Caco-2 (cell line): Measurements from ENCODE around the gene ATP1A3. TPM values are rescaled to one million over a fixed set of nuclear protein-coding genes. Genes with fewer than 3 reads are reported as not detected.

Source experiments
- BruUV-seq: library from RNA; stranded (reverse); fragments of 400-500 nt; replicated peaks from 2 replicates; lab custom pipeline; 2021; lab: Mats Ljungman, UMichigan
- CTCF ChIA-PET: fragments of 300-600 bp; sonication (Branson Sonifier 250); formaldehyde crosslinking; loops from one replicate; lab custom pipeline; 2022; ENCODE audit warnings: antibody characterized with exemption; lab: Charles Lee
- POLR2A ChIA-PET: fragments of 300-600 bp; sonication (Branson Sonifier 250); formaldehyde crosslinking; loops from one replicate; lab custom pipeline; 2022; ENCODE audit warnings: antibody characterized with exemption; lab: Charles Lee
- DNase-seq, 2 experiments: peaks; one replicate each; pipeline versions ENCODE4 v3.0.0 to v3.0.0-alpha.2; 2020 to 2022
- H3K27me3 ChIP-seq: replicated peaks from 2 replicates; pipeline ENCODE4 v1.6.0; 2011; ENCODE audit warnings: low read length; ENCODE audit not compliant: control insufficient read depth, insufficient read depth
- H3K36me3 ChIP-seq: 2 replicates; pipeline ENCODE4 v1.5.1; 2011; ENCODE audit warnings: low read length; ENCODE audit not compliant: control insufficient read depth, insufficient read depth
- H3K4me1 ChIP-seq: fragments of 250-450 bp; sonication (Bioruptor Pico); 2 replicates; pipeline ENCODE4 v1.5.1; 2020; ENCODE audit warnings: mild to moderate bottlenecking
- H3K4me3 ChIP-seq: 2 replicates; pipeline ENCODE4 v1.5.1; 2011; ENCODE audit warnings: low read depth, mild to moderate bottlenecking, control low read depth, low read length
- H3K9me3 ChIP-seq: fragments of 250-450 bp; sonication (Bioruptor Pico); 2 replicates; pipeline ENCODE4 v1.5.1; 2020; ENCODE audit warnings: mild to moderate bottlenecking, moderate library complexity
- H3K27ac Mint-ChIP-seq: one replicate; pipeline ENCODE4 v1.8.0; 2022; ENCODE audit warnings: mixed read lengths; ENCODE audit not compliant: unreplicated experiment
- H3K27me3 Mint-ChIP-seq: one replicate; pipeline ENCODE4 v1.8.0; 2022; ENCODE audit warnings: mixed read lengths; ENCODE audit not compliant: insufficient read depth, unreplicated experiment
- H3K36me3 Mint-ChIP-seq: one replicate; pipeline ENCODE4 v1.8.0; 2022; ENCODE audit warnings: mild to moderate bottlenecking, mixed read lengths; ENCODE audit not compliant: insufficient read depth, unreplicated experiment
- H3K4me1 Mint-ChIP-seq: one replicate; pipeline ENCODE4 v1.8.0; 2022; ENCODE audit warnings: low read depth, mixed read lengths; ENCODE audit not compliant: unreplicated experiment
- H3K4me3 Mint-ChIP-seq: one replicate; pipeline ENCODE4 v1.8.0; 2022; ENCODE audit warnings: mild to moderate bottlenecking, moderate library complexity, mixed read lengths; ENCODE audit not compliant: unreplicated experiment
- H3K9me3 Mint-ChIP-seq: one replicate; pipeline ENCODE4 v1.8.0; 2022; ENCODE audit warnings: mixed read lengths; ENCODE audit not compliant: unreplicated experiment
- intact Hi-C: fragments of 100-400 bp; cut with micrococcal nuclease; formaldehyde crosslinking; loops from one replicate; pipeline ENCODE4 v1.10.0; 2022; ENCODE audit not compliant: unreplicated experiment
- total RNA-seq: library from RNA; stranded (reverse); gene quantifications from 2 replicates; pipeline ENCODE4 v1.2.3, GENCODE V29; 2022
- TF ChIP-seq, protein P1 (sequence below), 2 experiments: fragments of 200-600 bp in 1 of 2; IDR thresholded peaks; 1 replicate in 1 of 2; 2 replicates in 1 of 2; pipeline versions ENCODE4 v1.5.1 to v1.8.0; 2011 to 2022; ENCODE audit warnings: antibody characterized with exemption in 1 of 2, control low read depth in 1 of 2, inconsistent platforms in 1 of 2, low read depth in 1 of 2, low read length in 1 of 2, mild to moderate bottlenecking in 1 of 2, moderate library complexity in 1 of 2; ENCODE audit not compliant: insufficient read depth in 1 of 2, severe bottlenecking in 1 of 2, unreplicated experiment in 1 of 2

The ATP1A3 gene
- total RNA-seq, 1 experiment from 2014 or later = 0.54 TPM

GRCh38 chr19:41977916-41978315 is 16.1 kb downstream of the ATP1A3 start:
- no peaks in the 10 kb centered on the region for H3K4me1 ChIP-seq
- no peaks in the 10 kb centered on the region for H3K27me3 ChIP-seq
- Mint-ChIP-seq H3K4me3 (no peak overlapping the region), H3K27me3 (peaks cover 9% of the 10 kb centered on the region), H3K4me1 (no peaks in the 10 kb centered on the region), H3K9me3 (no peaks in the 10 kb centered on the region), H3K27ac (no peak overlapping the region), H3K36me3 (no peaks in the 10 kb centered on the region)
- no peak for DNase-seq
- H3K9me3 ChIP-seq = no peaks in the 10 kb centered on the region
- no peaks in the 10 kb centered on the region for H3K36me3 ChIP-seq
- CTCF ChIA-PET = interaction anchor here (0.6 kb wide), 1 partner anchor 48 kb away, joined by 3 read pairs; no protein-coding TSS in a partner anchor
- intact Hi-C loops = no loop called here
- H3K4me3 ChIP-seq = no peak overlapping the region
- POLR2A ChIA-PET = no interaction called here
- TF ChIP-seq, protein P1, sequence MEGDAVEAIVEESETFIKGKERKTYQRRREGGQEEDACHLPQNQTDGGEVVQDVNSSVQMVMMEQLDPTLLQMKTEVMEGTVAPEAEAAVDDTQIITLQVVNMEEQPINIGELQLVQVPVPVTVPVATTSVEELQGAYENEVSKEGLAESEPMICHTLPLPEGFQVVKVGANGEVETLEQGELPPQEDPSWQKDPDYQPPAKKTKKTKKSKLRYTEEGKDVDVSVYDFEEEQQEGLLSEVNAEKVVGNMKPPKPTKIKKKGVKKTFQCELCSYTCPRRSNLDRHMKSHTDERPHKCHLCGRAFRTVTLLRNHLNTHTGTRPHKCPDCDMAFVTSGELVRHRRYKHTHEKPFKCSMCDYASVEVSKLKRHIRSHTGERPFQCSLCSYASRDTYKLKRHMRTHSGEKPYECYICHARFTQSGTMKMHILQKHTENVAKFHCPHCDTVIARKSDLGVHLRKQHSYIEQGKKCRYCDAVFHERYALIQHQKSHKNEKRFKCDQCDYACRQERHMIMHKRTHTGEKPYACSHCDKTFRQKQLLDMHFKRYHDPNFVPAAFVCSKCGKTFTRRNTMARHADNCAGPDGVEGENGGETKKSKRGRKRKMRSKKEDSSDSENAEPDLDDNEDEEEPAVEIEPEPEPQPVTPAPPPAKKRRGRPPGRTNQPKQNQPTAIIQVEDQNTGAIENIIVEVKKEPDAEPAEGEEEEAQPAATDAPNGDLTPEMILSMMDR (IDR thresholded peaks at IDR 0.05; ENCODE audit: insufficient read depth in 1 of 2, low read depth in 1 of 2, low read length in 1 of 2, severe bottlenecking in 1 of 2, unreplicated experiment in 1 of 2) = no peak
- no TSS peak for BruUV-seq

DNA sequence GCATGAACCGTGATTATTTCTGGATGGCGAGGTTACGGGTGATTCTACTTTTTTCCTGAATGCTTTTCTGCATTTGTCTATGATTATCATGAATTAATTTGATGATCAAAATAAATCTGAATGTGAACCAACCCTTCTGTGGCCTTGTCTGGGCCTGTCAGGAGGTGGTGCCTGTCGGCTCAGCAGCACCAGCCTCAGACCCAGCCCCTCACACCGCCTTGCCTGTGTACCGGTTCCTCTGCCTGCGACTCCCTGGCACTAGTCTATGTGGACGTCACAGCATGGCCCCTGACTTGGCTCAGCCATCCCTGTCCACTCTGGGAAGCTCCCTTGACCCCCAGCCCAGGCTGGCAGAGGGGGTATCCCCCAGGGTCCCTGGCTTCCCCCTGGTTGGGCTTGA is 19.4 kb downstream of the ATP1A3 start:
- H3K27me3 ChIP-seq = no peaks in the 10 kb centered on the region
- POLR2A ChIA-PET = interaction anchor here (0.6 kb wide), 1 partner anchor 21 kb away, joined by 3 read pairs; no protein-coding TSS in a partner anchor

GRCh38 chr19:41971363-41971762 is 22.7 kb downstream of the ATP1A3 start:
- H3K4me3 ChIP-seq = no peak overlapping the region
- H3K9me3 Mint-ChIP-seq = no peaks in the 10 kb centered on the region
- ChIA-PET CTCF (no interaction called here), POLR2A (no interaction called here)
- H3K4me3 Mint-ChIP-seq = no peak overlapping the region
- no peaks in the 10 kb centered on the region for H3K4me1 Mint-ChIP-seq
- no peaks in the 10 kb centered on the region for H3K4me1 ChIP-seq
- no peaks in the 10 kb centered on the region for H3K36me3 Mint-ChIP-seq
- DNase-seq = no peak
- H3K36me3 ChIP-seq = no peaks in the 10 kb centered on the region
- TF ChIP-seq, protein P1 (IDR thresholded peaks at IDR 0.05; ENCODE audit: insufficient read depth in 1 of 2, low read depth in 1 of 2, low read length in 1 of 2, severe bottlenecking in 1 of 2, unreplicated experiment in 1 of 2) = no peak
- no peak overlapping the region for H3K27ac Mint-ChIP-seq
- H3K9me3 ChIP-seq = no peaks in the 10 kb centered on the region
- H3K27me3 Mint-ChIP-seq = peaks cover 20% of the 10 kb centered on the region
- no TSS peak for BruUV-seq
- no peaks in the 10 kb centered on the region for H3K27me3 ChIP-seq
- intact Hi-C loops = no loop called here

More for the DNA sequence above, 19.4 kb downstream of the ATP1A3 start:
- Histone ChIP-seq H3K4me1 (no peaks in the 10 kb centered on the region), H3K9me3 (no peaks in the 10 kb centered on the region), H3K4me3 (no peak overlapping the region), H3K36me3 (no peaks in the 10 kb centered on the region)
- Mint-ChIP-seq H3K9me3 (no peaks in the 10 kb centered on the region), H3K36me3 (no peaks in the 10 kb centered on the region), H3K27me3 (peaks cover 13% of the 10 kb centered on the region), H3K27ac (no peak overlapping the region), H3K4me1 (no peaks in the 10 kb centered on the region), H3K4me3 (no peak overlapping the region)
- no TSS peak for BruUV-seq
- intact Hi-C loops = no loop called here
- TF ChIP-seq, protein P1 (IDR thresholded peaks at IDR 0.05; ENCODE audit: insufficient read depth in 1 of 2, low read depth in 1 of 2, low read length in 1 of 2, severe bottlenecking in 1 of 2, unreplicated experiment in 1 of 2) = no peak
- DNase-seq = no peak
- CTCF ChIA-PET = no interaction called here
